HEK293T (cell line): ENCODE results near the gene FGFR3.

ENCODE experiments used
- BHLHE40 ChIP-seq: fragments of 450-650 bp; IDR thresholded peaks from 2 replicates; pipeline ENCODE4 v1.6.1; 2016; ENCODE audit warnings: mild to moderate bottlenecking, moderate library complexity, borderline replicate concordance
- FOXA1 ChIP-seq: fragments of 450-650 bp; IDR thresholded peaks from 2 replicates; pipeline ENCODE4 v1.6.1; 2016; ENCODE audit warnings: mild to moderate bottlenecking
- SP1 ChIP-seq: fragments of 450-650 bp; IDR thresholded peaks from 2 replicates; pipeline ENCODE4 v1.6.1; 2017

- TF ChIP-seq SP1 = no peak
- TF ChIP-seq BHLHE40 = no peak
- no peak for TF ChIP-seq FOXA1
Measured at GRCh38 chr4:1830642-1831228, 37.6 kb downstream of the FGFR3 start.
